ENCODE measurements around the gene PRKCA.

The PRKCA gene

DNA sequence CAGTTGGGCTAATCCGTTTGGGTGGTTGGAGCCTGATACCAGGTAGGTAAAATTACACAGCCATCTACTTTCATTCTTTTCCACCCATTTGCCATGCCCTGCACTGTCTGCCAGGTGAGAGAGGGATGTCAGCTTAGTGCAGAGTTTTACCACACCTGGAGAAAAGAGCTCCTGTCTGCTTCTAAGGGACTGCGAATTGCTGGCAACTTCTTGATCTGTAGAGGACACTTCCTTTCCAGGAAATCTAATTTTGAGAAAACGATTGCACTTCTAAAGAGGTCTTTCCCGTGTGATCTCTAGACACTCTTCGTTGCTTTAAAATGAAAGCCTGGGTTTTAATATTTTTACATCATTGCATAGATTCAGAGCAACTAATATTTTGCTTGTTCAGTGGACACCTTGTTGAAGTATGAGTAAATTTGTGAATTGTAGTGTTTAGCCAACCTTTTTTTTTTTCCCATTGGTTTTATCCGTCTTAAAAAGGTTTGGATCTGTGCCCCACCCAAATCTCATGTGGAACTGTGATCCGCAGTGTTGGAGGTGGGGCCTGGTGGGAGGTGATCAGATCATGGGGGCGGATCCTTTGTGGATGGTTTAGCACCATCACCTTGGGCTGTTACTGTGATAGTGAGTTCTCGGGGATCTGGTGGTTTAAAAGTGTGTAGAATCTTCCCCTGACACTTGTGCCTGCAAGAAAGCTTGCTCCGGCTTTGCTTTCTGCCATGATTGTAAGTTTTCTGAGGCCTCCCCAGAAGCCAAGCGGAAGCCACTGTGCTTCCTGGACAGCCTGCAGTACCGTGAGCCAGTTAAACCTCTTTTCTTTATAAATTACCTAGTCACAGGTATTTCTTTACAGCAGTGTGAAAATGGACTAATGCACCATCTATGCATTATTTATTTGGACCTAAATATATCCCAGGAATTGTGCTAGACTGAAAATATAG, 104.6 kb downstream of the PRKCA start:
- no peak overlapping the region for H2BK120ac ChIP-seq (ENCODE audit: low read depth, low read length)
- no peaks in the 10 kb centered on the region for H3K36me3 ChIP-seq (replicated peaks in 1 of 2; ENCODE audit: control insufficient read depth in 2 of 2, insufficient read depth in 2 of 2, low read length in 2 of 2)
- no peak overlapping the region for H4K91ac ChIP-seq (ENCODE audit: low read depth, low read length, poor library complexity)
- no peak overlapping the region for H3K9ac ChIP-seq (ENCODE audit: low read depth, low read length, poor library complexity)
- H2AFZ ChIP-seq (ENCODE audit: low read length) = no peak overlapping the region
- no peak for DNase-seq (ENCODE audit: low spot score)
- H3K4me1 ChIP-seq (ENCODE audit: control insufficient read depth in 2 of 2, insufficient read depth in 1 of 2, low read depth in 1 of 2, low read length in 2 of 2) = peaks cover 0 to 8% of the 10 kb centered on the region in 2 donors
- H2BK5ac ChIP-seq (ENCODE audit: low read length) = no peak overlapping the region
- no peaks in the 10 kb centered on the region for H3K27me3 ChIP-seq (ENCODE audit: control insufficient read depth in 3 of 3, insufficient read depth in 3 of 3, low read depth in 1 of 3, low read length in 3 of 3)
- H3K4me3 ChIP-seq (ENCODE audit: low read length in 2 of 2) = no peak overlapping the region
- no peak overlapping the region for H3K27ac ChIP-seq (replicated peaks; ENCODE audit: low read length)
- no peak overlapping the region for H3K18ac ChIP-seq (ENCODE audit: low read length)
- no CpG with 5 or more reads among the region's 12 CpGs for WGBS, 2 donors (ENCODE audit: extremely low coverage in 2 of 2, insufficient read length in 2 of 2, insufficient replicate concordance in 1 of 2)
- no peak overlapping the region for H3K4ac ChIP-seq (ENCODE audit: low read length)
- H3K4me2 ChIP-seq (ENCODE audit: insufficient read depth, low read length, poor library complexity, severe bottlenecking) = no peak overlapping the region
- H3K14ac ChIP-seq (ENCODE audit: low read length) = no peak overlapping the region
- no peak overlapping the region for H2BK12ac ChIP-seq (ENCODE audit: low read length)
- H2BK15ac ChIP-seq (ENCODE audit: low read length) = no peak overlapping the region
- H3K23ac ChIP-seq (ENCODE audit: low read depth, low read length, poor library complexity) = no peak overlapping the region
- H2AK5ac ChIP-seq (ENCODE audit: low read depth, low read length) = no peak overlapping the region
- no peaks in the 10 kb centered on the region for H3K79me1 ChIP-seq (ENCODE audit: low read depth, low read length)
- no peaks in the 10 kb centered on the region for H3K9me3 ChIP-seq (replicated peaks in 1 of 2; ENCODE audit: control insufficient read depth in 2 of 2, insufficient read depth in 1 of 2, low read depth in 1 of 2, low read length in 2 of 2)
- H4K8ac ChIP-seq (ENCODE audit: low read depth, low read length) = no peak overlapping the region

DNA sequence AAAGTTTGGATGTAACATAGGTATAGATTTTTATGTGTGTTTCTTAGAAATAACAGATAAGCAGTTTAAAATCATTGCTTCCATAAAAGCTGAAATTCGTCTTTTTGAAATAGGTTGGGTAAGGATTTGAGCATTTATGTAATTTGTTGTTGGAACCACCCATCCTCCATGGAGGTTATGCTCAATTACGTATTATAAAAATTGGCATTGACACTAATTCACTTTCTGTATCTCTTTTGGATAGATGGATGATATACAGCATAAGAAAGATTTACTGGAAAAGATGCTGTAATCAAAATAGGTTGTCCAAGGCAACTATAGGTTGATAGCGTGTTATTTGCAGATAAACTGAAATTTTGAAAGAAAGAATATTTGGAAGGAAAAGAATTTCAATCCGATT, 105.5 kb downstream of the PRKCA start:
- H3K4ac ChIP-seq (ENCODE audit: low read length) = no peak overlapping the region
- no peak overlapping the region for H2AFZ ChIP-seq (ENCODE audit: low read length)
- no peak overlapping the region for H3K18ac ChIP-seq (ENCODE audit: low read length)
- H3K23ac ChIP-seq (ENCODE audit: low read depth, low read length, poor library complexity) = no peak overlapping the region
- no peaks in the 10 kb centered on the region for H3K79me1 ChIP-seq (ENCODE audit: low read depth, low read length)
- H2AK5ac ChIP-seq (ENCODE audit: low read depth, low read length) = no peak overlapping the region
- H4K8ac ChIP-seq (ENCODE audit: low read depth, low read length) = no peak overlapping the region
- H3K9ac ChIP-seq (ENCODE audit: low read depth, low read length, poor library complexity) = no peak overlapping the region
- no peak overlapping the region for H3K14ac ChIP-seq (ENCODE audit: low read length)
- H3K27me3 ChIP-seq (ENCODE audit: control insufficient read depth in 3 of 3, insufficient read depth in 3 of 3, low read depth in 1 of 3, low read length in 3 of 3) = no peaks in the 10 kb centered on the region
- H2BK120ac ChIP-seq (ENCODE audit: low read depth, low read length) = no peak overlapping the region
- H2BK15ac ChIP-seq (ENCODE audit: low read length) = no peak overlapping the region
- no CpG with 5 or more reads among the region's 4 CpGs for WGBS, 2 donors (ENCODE audit: extremely low coverage in 2 of 2, insufficient read length in 2 of 2, insufficient replicate concordance in 1 of 2)
- H2BK5ac ChIP-seq (ENCODE audit: low read length) = no peak overlapping the region
- H3K27ac ChIP-seq (replicated peaks; ENCODE audit: low read length) = no peak overlapping the region
- H3K36me3 ChIP-seq (replicated peaks in 1 of 2; ENCODE audit: control insufficient read depth in 2 of 2, insufficient read depth in 2 of 2, low read length in 2 of 2) = no peaks in the 10 kb centered on the region
- H3K9me3 ChIP-seq (replicated peaks in 1 of 2; ENCODE audit: control insufficient read depth in 2 of 2, insufficient read depth in 1 of 2, low read depth in 1 of 2, low read length in 2 of 2) = no peaks in the 10 kb centered on the region
- peaks cover 0 to 8% of the 10 kb centered on the region in 2 donors for H3K4me1 ChIP-seq (ENCODE audit: control insufficient read depth in 2 of 2, insufficient read depth in 1 of 2, low read depth in 1 of 2, low read length in 2 of 2)
- H4K91ac ChIP-seq (ENCODE audit: low read depth, low read length, poor library complexity) = no peak overlapping the region
- DNase-seq (ENCODE audit: low spot score) = no peak
- H2BK12ac ChIP-seq (ENCODE audit: low read length) = no peak overlapping the region
- H3K4me3 ChIP-seq (ENCODE audit: low read length in 2 of 2) = no peak overlapping the region
- no peak overlapping the region for H3K4me2 ChIP-seq (ENCODE audit: insufficient read depth, low read length, poor library complexity, severe bottlenecking)

DNA sequence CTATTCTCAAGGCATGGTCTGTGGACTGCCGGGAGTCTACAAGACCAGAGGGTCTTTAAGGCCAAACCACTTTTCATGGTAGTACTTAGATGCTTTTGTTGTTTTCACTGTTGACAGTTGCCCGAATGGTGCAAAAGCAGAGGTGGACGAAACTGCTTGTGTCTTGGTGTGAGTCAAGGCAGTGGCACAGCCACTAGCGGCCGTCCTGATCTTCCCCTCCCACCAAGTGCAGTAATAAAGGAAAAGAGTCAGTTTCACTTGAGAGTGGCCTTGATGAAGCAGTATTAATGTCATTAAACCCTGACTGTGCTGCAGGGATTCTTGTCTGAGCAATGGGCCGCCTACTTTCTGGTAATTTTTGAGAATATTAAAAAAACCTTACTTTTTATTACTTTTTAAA, 109.1 kb downstream of the PRKCA start:
- H4K8ac ChIP-seq (ENCODE audit: low read depth, low read length) = no peak overlapping the region
- no peak overlapping the region for H3K4me2 ChIP-seq (ENCODE audit: insufficient read depth, low read length, poor library complexity, severe bottlenecking)
- no peak overlapping the region for H3K4me3 ChIP-seq (ENCODE audit: low read length in 2 of 2)
- WGBS, 2 donors (ENCODE audit: extremely low coverage in 2 of 2, insufficient read length in 2 of 2, insufficient replicate concordance in 1 of 2) = no CpG with 5 or more reads among the region's 6 CpGs
- H3K9ac ChIP-seq (ENCODE audit: low read depth, low read length, poor library complexity) = no peak overlapping the region
- no peak overlapping the region for H3K23ac ChIP-seq (ENCODE audit: low read depth, low read length, poor library complexity)
- no peaks in the 10 kb centered on the region for H3K9me3 ChIP-seq (replicated peaks in 1 of 2; ENCODE audit: control insufficient read depth in 2 of 2, insufficient read depth in 1 of 2, low read depth in 1 of 2, low read length in 2 of 2)
- no peak overlapping the region for H3K27ac ChIP-seq (replicated peaks; ENCODE audit: low read length)
- DNase-seq (ENCODE audit: low spot score) = no peak
- H3K4me1 ChIP-seq (ENCODE audit: control insufficient read depth in 2 of 2, insufficient read depth in 1 of 2, low read depth in 1 of 2, low read length in 2 of 2) = peaks cover 4% of the 10 kb centered on the region in 2 donors
- no peak overlapping the region for H3K18ac ChIP-seq (ENCODE audit: low read length)
- no peak overlapping the region for H2BK120ac ChIP-seq (ENCODE audit: low read depth, low read length)
- no peak overlapping the region for H4K91ac ChIP-seq (ENCODE audit: low read depth, low read length, poor library complexity)
- no peaks in the 10 kb centered on the region for H3K79me1 ChIP-seq (ENCODE audit: low read depth, low read length)
- no peak overlapping the region for H2BK12ac ChIP-seq (ENCODE audit: low read length)
- H2BK15ac ChIP-seq (ENCODE audit: low read length) = no peak overlapping the region
- no peak overlapping the region for H3K4ac ChIP-seq (ENCODE audit: low read length)
- H2AK5ac ChIP-seq (ENCODE audit: low read depth, low read length) = no peak overlapping the region
- H3K36me3 ChIP-seq (replicated peaks in 1 of 2; ENCODE audit: control insufficient read depth in 2 of 2, insufficient read depth in 2 of 2, low read length in 2 of 2) = no peaks in the 10 kb centered on the region
- H3K27me3 ChIP-seq (ENCODE audit: control insufficient read depth in 3 of 3, insufficient read depth in 3 of 3, low read depth in 1 of 3, low read length in 3 of 3) = no peaks in the 10 kb centered on the region
- H2BK5ac ChIP-seq (ENCODE audit: low read length) = no peak overlapping the region
- H3K14ac ChIP-seq (ENCODE audit: low read length) = no peak overlapping the region
- H2AFZ ChIP-seq (ENCODE audit: low read length) = no peak overlapping the region

DNA sequence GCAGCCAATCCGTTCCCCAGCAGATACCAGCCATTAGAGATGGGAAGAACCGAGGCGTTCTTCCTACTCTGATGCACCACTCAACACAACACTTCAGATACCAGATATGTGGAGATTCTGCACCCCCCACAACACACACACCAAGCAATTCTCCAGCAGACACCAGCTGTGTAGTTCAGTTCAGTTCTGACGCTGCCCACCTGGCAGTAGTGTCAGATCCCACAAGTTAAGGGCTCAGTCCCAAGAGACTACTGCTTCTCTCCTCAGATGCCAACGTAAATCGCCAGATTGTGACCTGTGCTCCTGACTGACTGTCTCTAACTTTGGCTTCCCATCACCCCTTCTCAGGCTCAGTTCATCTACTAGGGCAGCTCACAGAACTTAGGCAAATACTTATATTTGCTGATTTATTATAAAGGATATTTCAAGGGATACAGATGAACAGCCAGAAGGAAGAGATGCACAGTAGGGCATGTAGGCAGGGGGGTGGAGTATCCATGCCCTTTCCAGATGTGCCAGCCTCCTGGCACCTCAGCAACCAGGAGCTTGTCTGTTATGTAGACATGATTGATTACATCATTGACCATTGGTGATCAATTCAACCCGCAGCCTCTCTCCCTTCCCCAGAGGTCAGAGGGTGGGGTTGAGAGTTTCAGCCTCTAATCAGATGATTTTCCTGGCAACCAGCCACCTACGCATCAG, 110.6 kb downstream of the PRKCA start:
- no peak overlapping the region for H3K27ac ChIP-seq (replicated peaks; ENCODE audit: low read length)
- WGBS, 2 donors (ENCODE audit: extremely low coverage in 2 of 2, insufficient read length in 2 of 2, insufficient replicate concordance in 1 of 2) = no CpG with 5 or more reads among the region's 8 CpGs
- H3K9ac ChIP-seq (ENCODE audit: low read depth, low read length, poor library complexity) = no peak overlapping the region
- H3K23ac ChIP-seq (ENCODE audit: low read depth, low read length, poor library complexity) = no peak overlapping the region
- DNase-seq (ENCODE audit: low spot score) = no peak
- H3K4ac ChIP-seq (ENCODE audit: low read length) = no peak overlapping the region
- no peak overlapping the region for H3K4me3 ChIP-seq (ENCODE audit: low read length in 2 of 2)
- H2BK120ac ChIP-seq (ENCODE audit: low read depth, low read length) = no peak overlapping the region
- H3K14ac ChIP-seq (ENCODE audit: low read length) = no peak overlapping the region
- no peaks in the 10 kb centered on the region for H3K79me1 ChIP-seq (ENCODE audit: low read depth, low read length)
- no peak overlapping the region for H2BK12ac ChIP-seq (ENCODE audit: low read length)
- no peaks in the 10 kb centered on the region for H3K27me3 ChIP-seq (ENCODE audit: control insufficient read depth in 3 of 3, insufficient read depth in 3 of 3, low read depth in 1 of 3, low read length in 3 of 3)
- no peak overlapping the region for H3K18ac ChIP-seq (ENCODE audit: low read length)
- no peak overlapping the region for H2BK5ac ChIP-seq (ENCODE audit: low read length)
- no peak overlapping the region for H4K8ac ChIP-seq (ENCODE audit: low read depth, low read length)
- H4K91ac ChIP-seq (ENCODE audit: low read depth, low read length, poor library complexity) = no peak overlapping the region
- no peak overlapping the region for H2AK5ac ChIP-seq (ENCODE audit: low read depth, low read length)
- H3K4me1 ChIP-seq (ENCODE audit: control insufficient read depth in 2 of 2, insufficient read depth in 1 of 2, low read depth in 1 of 2, low read length in 2 of 2) = peaks cover 4% of the 10 kb centered on the region in 2 donors
- H3K9me3 ChIP-seq (replicated peaks in 1 of 2; ENCODE audit: control insufficient read depth in 2 of 2, insufficient read depth in 1 of 2, low read depth in 1 of 2, low read length in 2 of 2) = no peaks in the 10 kb centered on the region
- H3K36me3 ChIP-seq (replicated peaks in 1 of 2; ENCODE audit: control insufficient read depth in 2 of 2, insufficient read depth in 2 of 2, low read length in 2 of 2) = no peaks in the 10 kb centered on the region
- no peak overlapping the region for H3K4me2 ChIP-seq (ENCODE audit: insufficient read depth, low read length, poor library complexity, severe bottlenecking)
- H2BK15ac ChIP-seq (ENCODE audit: low read length) = no peak overlapping the region
- no peak overlapping the region for H2AFZ ChIP-seq (ENCODE audit: low read length)

Measured in neuronal stem cell (in vitro differentiated cells).